BE2C (cell line): ENCODE data around the gene SEC14L6.

ENCODE experiments used
- DNase-seq: peaks from one replicate; pipeline ENCODE4 v3.0.0-alpha.2; 2020
- H3K27me3 ChIP-seq: fragments of 250-450 bp; sonication (Bioruptor Pico); 2 replicates; pipeline ENCODE4 v1.5.1; 2020; ENCODE audit warnings: mild to moderate bottlenecking
- H3K36me3 ChIP-seq: fragments of 250-450 bp; sonication (Bioruptor Pico); 2 replicates; pipeline ENCODE4 v1.5.1; 2020; ENCODE audit warnings: mild to moderate bottlenecking
- H3K4me1 ChIP-seq: fragments of 250-450 bp; sonication (Bioruptor Pico); 2 replicates; pipeline ENCODE4 v1.5.1; 2020
- H3K4me3 ChIP-seq: 2 replicates; pipeline ENCODE4 v1.5.1; 2011; ENCODE audit warnings: low read depth, low read length
- H3K9me3 ChIP-seq: fragments of 250-450 bp; sonication (Bioruptor Pico); 2 replicates; pipeline ENCODE4 v1.5.1; 2020
- CTCF ChIP-seq: IDR thresholded peaks from 2 replicates; pipeline ENCODE4 v1.5.1; 2012; ENCODE audit warnings: mild to moderate bottlenecking, low read depth, low read length

Gene SEC14L6

GRCh38 chr22:30521368-30522156 lies 25.0 kb downstream of the SEC14L6 start:
- H3K4me3 ChIP-seq = no peak overlapping the region
- no peaks in the 10 kb centered on the region for H3K4me1 ChIP-seq
- DNase-seq = peak; percentile 22
- no peaks in the 10 kb centered on the region for H3K27me3 ChIP-seq
- no peaks in the 10 kb centered on the region for H3K9me3 ChIP-seq
- no peaks in the 10 kb centered on the region for H3K36me3 ChIP-seq
- no peak for TF ChIP-seq CTCF

- no peak for TF ChIP-seq CTCF
- H3K36me3 ChIP-seq = no peaks in the 10 kb centered on the region
- DNase-seq = no peak
These were observed 26.6 kb downstream of the SEC14L6 start for GRCh38 chr22:30519842-30520425.

GRCh38 chr22:30516731-30517130 lies 29.8 kb downstream of the SEC14L6 start:
- DNase-seq = no peak
- Histone ChIP-seq H3K4me3 (no peak overlapping the region), H3K4me1 (no peaks in the 10 kb centered on the region), H3K9me3 (no peaks in the 10 kb centered on the region), H3K27me3 (no peaks in the 10 kb centered on the region), H3K36me3 (no peaks in the 10 kb centered on the region)
- TF ChIP-seq CTCF = no peak

More at GRCh38 chr22:30519842-30520425, 26.6 kb downstream of the SEC14L6 start:
- no peak overlapping the region for H3K4me3 ChIP-seq
- no peaks in the 10 kb centered on the region for H3K9me3 ChIP-seq
- no peaks in the 10 kb centered on the region for H3K4me1 ChIP-seq
- no peaks in the 10 kb centered on the region for H3K27me3 ChIP-seq

DNA sequence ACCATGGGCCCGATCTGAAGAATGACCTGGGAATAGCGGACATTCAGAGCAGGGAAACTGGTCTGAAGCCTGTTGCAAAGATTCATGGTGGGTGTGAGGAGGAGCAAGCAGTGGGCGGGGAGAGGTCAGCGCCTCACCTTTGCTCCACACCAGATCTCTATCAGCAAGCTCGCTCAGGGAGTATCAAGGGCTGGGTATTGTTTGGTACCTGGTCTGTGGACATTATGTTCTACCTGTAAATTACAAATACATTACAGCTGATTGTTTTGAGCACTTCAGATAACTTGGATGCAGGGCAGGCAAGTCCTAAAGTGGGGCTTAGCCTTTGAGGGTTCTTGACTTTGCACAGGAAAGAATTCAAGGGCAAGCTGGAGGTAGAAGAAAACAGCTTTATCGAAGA lies 30.3 kb downstream of the SEC14L6 start:
- Histone ChIP-seq H3K4me1 (no peaks in the 10 kb centered on the region), H3K4me3 (no peak overlapping the region), H3K36me3 (no peaks in the 10 kb centered on the region), H3K27me3 (no peaks in the 10 kb centered on the region), H3K9me3 (no peaks in the 10 kb centered on the region)
- no peak for DNase-seq
- no peak for TF ChIP-seq CTCF

DNA sequence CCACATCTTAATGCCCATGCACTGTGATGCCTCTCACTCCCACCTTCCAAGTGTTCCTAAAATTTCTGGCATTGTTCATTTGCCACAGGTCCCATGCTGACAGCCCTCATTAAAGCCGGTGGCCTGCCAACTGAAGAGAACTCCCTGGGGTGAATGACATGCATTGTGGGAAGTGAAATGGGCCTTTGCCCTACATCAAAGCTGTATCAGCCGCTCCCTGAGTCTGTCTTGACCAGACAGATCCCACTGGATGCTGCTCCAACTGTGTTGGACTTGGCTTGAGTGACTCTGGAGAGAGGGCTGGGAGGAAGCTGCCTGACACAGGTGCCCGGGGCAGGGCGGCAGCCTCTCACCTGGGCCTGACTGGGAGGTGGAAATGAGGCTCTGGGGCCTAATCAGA lies 32.3 kb downstream of the SEC14L6 start:
- Histone ChIP-seq H3K4me1 (no peaks in the 10 kb centered on the region), H3K4me3 (no peak overlapping the region), H3K36me3 (no peaks in the 10 kb centered on the region), H3K9me3 (no peaks in the 10 kb centered on the region), H3K27me3 (no peaks in the 10 kb centered on the region)
- TF ChIP-seq CTCF = no peak
- no peak for DNase-seq

GRCh38 chr22:30513462-30513861 lies 33.1 kb downstream of the SEC14L6 start:
- no peaks in the 10 kb centered on the region for H3K9me3 ChIP-seq
- H3K36me3 ChIP-seq = no peaks in the 10 kb centered on the region
- no peak overlapping the region for H3K4me3 ChIP-seq
- DNase-seq = no peak
- H3K4me1 ChIP-seq = no peaks in the 10 kb centered on the region
- no peak for TF ChIP-seq CTCF
- no peaks in the 10 kb centered on the region for H3K27me3 ChIP-seq
